GM19468 (cell line): ENCODE data around the gene STX16.
A peak's percentile ranks its signal among the peaks of the same experiment; 100 is the strongest.

ENCODE experiments used
- ATAC-seq: cut with Tn5 transposase; IDR thresholded peaks from one replicate; pipeline ENCODE4 v1.9.1; 2021; ENCODE audit warnings: mild to moderate bottlenecking, moderate library complexity, moderate number of reproducible peaks; ENCODE audit not compliant: unreplicated experiment; ENCODE audit errors: extremely low read depth

STX16 gene

DNA sequence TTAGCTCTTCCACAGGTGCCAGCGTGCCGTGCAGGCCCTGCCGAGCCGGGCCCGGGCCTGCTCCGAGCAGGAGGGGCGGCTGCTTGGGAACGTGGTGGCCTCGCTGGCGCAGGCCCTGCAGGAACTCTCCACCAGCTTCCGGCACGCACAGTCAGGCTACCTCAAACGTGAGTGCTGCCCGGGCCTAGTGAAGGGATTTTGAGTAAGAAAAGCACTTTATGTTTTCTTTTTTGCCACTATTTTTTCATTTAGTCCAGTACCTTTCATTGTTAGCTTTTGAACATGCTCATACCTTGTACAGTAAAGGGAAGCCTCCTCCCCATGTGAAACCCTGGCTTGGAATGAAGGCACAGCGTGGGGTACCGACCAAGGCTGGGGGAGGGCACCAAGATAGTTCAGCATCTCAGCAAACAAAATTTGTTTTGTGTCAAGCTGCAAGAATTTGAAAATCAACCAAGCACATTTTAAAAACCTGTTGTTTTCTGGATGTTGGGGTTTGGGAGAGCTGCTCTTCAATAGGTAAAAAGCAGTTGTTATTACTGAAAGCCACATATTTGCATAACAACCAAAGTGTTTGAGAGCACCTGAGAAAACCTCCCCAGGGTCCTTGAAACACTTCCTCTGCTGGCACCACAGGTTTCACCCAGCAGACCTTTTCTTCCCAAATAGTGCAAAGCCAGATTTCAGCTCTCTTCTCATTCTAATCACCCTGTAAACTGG is 18.4 kb downstream of the STX16 start:
- no peak for ATAC-seq

DNA sequence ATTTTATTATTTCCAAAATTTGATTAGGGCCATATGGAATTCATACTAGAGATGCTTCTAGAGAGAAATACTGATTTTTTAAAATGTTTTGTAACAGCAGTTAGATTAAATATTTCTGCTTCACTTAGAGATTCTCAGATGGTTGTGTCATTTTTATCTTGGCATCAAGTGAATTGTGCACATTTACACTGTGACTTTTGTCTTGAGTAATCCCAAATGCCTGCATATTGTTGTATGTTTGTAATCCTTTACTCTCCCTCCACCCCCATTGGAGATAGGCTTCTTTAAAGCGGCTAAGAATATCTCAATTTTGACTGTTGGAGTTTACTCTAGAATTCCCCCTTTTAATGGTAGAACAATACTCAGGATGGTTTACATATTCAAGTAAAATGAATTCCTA is 19.0 kb downstream of the STX16 start:
- ATAC-seq: no peak

DNA sequence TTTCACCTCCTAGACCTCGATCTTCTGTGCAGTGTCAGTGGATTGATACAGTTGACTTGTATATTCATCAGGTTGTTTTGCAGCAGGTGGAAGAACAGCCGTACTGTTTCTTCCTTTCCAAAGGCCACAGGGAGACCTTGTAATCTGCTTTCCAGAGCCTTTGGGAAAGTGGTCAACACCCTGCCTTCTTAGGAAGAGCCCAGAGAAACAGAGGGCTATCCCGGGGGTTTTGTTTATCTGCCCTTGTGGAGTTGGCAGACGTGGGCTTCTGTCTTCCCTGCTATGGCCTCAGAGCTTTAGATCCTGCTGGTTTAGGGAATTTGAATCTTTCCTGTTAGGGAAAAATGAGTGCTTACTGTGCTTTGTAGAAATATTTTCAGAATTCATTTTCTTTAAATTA is 19.6 kb downstream of the STX16 start:
- ATAC-seq: no peak

DNA sequence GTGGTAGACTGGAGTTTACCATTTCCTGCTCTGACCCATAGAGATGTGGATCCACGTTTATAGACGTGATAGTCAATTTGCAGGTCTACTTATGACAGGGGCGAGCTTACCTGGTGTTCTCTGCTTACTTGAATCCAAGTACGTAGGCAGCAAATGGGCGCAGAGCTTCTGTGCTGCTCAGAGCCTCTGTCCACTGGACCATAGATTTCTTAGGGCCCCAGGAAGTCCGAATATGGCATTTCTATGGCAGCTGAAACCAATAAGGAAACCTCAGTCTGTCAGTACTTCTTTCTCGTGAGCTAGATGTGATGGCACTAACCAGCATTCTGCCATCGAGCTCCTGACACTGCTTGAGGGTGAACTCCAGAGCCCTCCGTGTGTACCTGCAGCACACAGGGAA is 22.0 kb downstream of the STX16 start:
- ATAC-seq: no peak

DNA sequence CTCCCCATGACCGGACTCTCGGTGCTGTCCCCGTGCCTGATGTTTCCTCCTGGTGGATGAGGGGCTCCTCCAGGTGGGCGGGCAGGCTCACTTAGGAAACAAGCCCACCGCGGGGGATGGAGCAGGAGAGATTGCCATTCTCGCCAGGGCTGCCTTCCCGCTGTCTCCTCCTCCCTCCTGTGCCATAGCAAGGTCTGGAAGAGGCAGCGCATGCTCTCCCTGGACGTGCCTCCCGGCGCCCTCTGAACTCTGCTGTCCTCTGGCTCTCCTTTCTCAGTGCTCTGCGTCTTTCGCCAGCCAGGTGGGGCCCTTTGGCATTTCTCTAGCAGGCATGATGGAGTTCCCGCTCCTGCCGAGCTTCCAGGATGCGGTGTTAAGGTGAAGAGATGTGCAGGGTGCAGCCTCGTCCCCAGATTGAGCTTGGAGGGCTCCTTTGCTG is 24.1 kb downstream of the STX16 start:
- ATAC-seq: no peak

DNA sequence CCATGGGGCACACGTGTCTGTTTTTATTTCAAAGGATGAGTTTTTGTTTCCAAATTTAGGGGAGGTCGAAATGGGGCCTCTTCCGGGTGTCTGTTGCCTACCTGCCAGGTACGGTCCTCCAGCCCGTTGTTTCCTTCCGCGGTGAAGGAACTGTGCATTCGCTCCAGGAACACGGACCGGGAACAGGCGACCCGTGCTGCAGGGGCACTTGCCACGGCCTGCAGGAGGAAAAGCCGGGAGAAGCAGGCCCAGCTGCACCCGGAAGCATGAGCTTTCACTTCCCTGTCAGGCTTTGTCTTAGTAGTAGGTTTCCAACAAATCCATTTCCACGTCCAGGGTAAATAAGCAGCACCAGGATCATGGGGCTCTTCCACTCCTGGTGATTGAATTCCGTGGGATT is 24.6 kb downstream of the STX16 start:
- no peak for ATAC-seq

DNA sequence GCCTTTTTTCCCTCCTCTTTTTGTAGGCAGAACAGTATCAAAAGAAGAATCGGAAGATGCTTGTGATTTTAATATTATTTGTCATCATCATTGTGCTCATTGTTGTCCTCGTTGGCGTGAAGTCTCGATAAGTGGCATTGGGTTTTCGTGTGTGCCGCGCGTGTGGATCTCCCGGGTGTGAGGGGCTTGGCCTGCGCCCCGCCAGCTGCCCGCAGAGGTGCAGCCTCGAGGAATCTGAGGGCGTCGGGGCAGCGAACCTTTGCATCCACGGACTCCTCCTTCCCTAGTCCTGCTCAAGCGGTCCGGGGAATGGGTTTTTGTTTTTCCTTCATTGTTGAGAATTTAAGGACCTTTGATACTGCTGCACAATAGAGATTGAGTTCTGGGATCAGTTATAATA is 25.1 kb downstream of the STX16 start:
- no peak for ATAC-seq

DNA sequence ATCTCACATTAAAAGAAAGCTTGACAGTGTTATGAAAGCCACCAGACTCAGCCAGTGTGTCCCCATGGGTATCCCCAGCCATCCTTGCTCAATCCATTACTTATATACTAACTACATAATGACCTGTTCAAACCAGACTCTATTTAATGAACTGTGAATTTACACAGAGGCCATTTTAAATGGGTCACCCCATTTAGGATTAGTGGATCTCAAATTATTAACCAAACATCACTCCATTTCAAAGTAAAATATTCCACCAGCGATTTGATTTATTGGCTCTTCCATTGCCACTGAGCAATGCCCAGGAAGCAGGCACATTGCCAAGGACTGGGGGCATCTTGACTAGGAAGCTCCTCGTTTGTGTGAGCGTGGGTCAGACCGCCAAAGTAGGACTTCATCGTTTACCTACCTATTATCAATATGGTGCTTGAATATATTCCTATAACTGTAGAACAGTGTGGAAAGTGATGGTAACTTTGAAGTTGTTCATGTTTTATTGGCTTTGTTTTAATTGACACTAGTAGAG is 26.1 kb downstream of the STX16 start:
- no peak for ATAC-seq

DNA sequence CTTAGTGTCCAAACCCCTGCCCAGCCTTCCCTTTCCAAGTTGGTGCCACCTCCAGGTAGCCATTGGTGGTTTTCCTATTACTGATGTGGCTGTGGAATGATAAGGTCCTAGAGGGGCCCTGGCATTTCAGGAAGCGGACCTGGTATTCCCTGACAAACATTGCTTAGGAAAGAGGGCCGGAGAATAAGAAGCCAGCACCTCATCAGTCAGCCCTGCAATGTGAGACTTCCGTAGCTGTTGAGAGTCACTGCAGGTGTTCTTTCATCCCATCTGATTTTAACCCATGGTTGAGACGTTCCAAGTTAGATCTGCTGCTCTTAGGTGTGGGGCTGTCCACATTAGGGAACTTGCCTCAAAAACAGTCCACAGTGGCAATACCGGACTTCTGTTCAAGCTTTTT is 26.7 kb downstream of the STX16 start:
- no peak for ATAC-seq

DNA sequence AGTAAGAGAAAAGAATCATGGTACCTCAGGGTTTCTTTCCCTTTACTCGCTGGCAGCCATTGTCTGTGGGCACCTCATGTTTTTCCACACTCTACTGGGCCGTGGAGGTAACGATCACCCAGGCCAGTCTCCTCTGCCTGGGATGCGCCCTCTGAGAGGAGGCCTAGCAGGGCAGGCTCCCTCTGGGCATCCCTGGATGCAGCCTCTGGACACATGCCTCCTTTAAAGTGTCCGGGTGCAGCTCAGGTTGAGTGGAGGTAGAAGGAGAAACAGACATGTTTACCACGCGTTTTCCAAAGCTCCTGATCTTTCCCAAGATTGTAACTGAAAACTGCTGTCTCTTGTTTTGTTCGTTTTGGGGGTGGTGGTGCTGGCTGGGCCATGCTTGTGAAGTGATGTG is 27.7 kb downstream of the STX16 start:
- no peak for ATAC-seq

DNA sequence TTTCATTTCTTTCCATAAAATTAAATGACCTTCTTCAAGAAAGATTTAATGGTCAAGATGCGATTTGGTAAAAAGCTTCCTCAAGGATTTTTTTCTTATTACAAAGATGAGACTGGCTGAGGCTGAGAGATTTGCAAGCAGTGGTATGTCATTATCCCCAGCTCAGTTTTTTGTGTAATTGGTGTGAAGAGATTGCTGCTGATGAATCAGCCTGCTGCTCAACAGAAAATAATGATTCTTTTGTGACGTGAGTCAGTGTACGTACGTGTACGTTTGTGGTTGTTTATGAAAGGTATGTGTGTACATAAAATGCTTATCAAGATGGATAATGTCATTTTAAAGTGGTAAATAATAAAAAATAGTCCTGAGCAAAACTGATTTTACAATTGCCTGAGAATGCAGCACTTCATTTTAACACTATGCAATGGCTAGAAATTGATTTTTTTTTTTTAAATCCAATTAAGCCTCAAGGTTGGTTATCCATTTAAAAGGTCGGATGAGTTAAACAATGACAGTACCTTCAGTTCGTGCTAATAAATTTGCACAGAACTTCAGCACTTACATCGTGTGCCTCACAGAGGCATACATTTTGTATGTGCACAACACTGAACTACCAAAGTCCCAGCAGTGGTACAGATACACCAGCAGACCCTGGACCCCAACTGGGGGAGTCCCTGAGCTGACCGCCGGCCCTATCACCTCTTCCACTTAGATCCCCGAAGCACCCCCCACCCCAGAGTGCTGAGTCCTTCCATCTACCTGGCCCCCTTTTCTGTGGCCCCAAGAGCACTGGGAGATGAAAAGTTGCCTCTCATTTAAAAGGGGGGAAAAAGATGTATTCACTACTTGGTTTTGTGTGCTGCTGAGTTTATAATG is 31.8 kb downstream of the STX16 start:
- no peak for ATAC-seq

DNA sequence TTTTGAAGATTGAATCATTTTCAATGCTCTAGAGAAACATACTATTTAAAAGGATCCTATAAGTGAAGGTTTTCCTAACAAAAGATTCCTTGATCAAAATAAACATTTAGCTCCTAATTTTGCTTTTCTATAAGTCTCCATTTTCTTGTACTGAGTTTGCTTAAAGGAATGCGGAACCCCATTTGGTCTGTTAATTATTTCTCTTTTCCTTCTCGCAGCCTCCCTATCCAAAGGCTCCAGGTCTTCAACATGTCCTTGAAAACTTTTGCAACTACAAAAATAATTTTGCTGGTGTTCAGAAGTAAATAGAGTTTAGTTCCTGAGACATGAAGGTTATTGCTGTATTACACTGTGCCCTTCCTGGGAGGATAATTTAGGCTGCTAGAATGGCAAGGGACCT is 33.2 kb downstream of the STX16 start:
- ATAC-seq: no peak

DNA sequence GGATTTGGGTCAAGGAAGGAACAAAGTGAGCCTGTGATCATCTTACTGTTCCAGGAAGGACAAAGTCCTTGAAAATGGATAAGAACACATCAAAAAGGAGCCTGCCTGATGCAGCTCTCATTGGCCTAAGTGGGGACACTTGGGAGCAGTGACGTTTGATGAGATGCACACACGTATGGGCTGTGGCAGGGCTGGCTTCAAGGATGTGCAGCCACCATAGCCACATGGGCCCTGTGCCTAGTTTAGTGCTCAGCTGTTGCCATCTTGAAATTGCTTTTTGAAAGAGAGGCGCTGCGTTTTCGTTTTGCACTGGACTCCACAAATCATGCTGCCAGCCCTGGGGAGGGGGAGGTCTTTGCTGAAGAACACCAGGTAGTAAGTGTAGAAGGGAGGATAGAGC is 34.9 kb downstream of the STX16 start:
- ATAC-seq: no peak

DNA sequence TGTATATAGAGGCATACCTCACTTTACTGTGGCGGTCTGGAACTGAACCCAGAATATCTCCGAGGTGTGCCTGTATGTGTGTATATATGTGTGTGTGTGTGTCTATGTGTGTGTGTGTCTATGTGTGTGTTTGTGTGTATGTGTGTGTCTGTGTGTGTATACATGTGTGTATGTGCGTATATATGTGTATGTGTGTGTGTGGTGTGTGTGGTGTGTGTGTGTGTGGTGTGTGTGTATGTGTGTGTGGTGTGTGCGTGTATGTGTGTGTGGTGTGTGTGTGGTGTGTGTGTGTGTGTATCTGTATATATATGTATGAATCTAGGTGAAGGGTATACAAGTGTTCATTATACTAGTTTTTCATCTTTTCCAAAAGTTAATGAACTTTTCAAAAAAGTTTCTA is 37.3 kb downstream of the STX16 start:
- ATAC-seq: no peak

DNA sequence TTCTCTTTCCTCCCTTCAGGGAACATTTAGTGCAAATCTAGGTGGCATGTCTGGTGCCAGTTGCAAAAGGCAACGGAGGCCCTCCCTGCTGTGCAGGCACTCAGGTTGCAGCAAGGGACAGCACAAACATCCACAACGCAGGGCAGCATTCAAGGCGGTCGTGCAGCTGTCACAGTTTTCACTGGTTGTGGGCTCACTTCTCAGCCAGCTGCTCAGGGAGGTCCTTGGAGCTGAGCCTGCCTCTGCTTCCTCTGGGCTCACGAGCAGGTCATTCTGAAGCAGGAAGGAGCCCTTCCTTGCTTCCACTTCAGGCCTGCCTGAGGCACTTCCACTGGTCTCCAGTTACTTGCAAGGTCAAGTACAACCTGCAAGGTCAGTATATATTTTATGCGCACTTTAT is 37.8 kb downstream of the STX16 start:
- ATAC-seq: no peak

DNA sequence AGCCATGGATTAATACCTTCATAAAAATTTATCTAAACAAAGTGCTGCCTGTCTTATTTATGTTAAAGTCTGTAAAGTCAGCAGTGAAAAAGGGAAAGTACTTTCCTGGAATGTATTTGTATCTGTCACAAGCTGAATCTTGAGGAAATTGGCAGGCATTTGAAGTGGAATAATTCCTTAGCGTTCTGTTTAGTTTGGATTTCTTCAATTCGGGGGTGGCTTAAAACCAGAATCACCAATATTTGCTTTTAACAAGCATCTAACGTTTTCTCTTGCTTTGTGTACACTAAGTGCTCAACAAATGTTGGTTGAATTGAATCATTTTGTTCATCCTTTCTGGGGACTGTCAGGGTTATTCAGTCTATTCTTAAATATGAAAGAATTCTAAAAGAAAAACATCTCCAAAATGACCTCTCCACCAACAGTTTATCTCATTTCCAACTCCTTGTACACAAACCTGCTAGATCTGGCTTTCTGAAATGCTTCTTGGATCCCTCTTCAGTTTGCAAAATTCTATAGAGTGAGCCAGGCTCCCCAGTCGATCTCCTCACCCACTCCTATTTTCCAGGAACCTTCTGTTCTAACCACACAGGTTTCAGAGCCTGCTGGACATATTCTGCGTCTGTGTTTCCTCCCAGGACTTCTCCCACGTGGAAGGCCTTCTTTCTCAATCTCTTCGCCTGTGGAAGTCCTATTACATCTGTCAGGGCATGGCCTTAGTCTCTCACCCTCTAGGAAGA is 39.5 kb downstream of the STX16 start:
- no peak for ATAC-seq

DNA sequence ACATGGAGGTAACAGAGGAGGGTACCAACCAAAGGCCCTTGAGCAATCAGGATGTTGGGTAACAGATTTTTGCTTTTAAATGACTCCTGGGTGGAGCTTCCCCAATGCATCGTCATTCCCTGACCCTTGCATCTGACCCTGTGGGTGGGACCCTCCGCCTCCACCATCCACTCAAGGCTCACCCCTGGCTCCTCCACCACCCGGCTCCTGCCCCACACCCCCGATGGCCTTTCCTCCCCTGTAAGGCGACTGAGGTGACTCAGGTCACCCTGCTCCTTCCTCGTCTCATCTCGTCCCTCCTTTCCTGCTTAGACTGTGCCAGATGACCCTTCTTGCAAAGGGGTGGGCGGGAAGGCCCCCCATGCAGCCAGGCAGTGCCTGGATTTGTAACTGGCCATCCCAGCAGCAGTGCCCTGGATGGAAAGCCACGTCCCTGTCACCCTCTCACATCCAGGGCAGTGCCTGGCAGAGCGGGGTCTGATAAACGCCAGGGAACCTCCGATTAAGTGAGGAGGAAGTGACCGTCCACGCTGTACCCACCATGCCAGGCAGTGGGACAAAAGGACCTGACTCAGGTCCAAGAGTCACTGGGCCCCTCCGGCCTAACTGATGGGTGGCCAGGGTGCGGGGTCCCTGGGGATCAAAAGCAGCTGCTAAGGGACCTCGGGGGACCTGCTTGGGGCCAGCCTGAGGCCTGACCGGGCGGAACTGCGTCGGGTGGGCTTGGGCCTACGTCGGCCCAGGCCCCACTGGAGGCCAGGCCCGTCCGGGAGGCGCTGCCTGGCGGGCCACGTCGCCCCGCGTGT is 40.9 kb downstream of the STX16 start:
- ATAC-seq: no peak

DNA sequence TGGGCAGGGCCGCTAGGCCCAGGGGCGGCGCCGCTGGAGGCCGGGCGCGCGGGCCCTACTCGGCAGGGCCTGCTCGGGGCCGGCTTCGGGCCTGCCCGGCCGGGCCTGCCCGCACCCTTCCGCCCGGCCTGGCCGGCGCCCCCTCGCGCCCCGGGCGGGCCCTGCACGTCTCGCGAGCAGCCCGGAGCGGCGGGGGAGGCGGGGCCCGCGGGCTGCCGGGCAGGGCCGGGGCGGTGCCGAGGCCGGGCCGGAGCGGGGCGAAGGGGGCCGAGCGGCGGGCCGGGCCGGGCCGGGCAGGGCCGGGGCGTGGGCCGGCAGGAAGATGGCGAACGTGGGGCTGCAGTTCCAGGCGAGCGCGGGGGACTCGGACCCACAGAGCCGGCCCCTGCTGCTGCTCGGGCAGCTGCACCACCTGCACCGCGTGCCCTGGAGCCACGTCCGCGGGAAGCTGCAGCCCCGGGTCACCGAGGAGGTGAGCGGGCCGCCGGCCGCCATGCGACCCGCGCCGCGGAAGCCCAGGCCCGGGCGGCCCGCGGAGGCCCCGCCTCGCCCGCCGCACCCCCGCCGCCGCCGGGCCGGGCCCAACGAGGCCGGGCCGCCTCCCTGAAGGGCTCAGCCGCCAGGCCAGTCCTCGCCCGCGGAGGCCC is 41.6 kb downstream of the STX16 start, which contains the start of gene NPEPL1:
TSS of gene NPEPL1 (plus strand) at position 222 of the 647 bp plus-strand sequence. CDS start at position 323, 101 bp downstream.
- peak; percentile 80 for ATAC-seq
